ENCODE results near the gene LTA.

LTA gene, protein sequence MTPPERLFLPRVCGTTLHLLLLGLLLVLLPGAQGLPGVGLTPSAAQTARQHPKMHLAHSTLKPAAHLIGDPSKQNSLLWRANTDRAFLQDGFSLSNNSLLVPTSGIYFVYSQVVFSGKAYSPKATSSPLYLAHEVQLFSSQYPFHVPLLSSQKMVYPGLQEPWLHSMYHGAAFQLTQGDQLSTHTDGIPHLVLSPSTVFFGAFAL

DNA sequence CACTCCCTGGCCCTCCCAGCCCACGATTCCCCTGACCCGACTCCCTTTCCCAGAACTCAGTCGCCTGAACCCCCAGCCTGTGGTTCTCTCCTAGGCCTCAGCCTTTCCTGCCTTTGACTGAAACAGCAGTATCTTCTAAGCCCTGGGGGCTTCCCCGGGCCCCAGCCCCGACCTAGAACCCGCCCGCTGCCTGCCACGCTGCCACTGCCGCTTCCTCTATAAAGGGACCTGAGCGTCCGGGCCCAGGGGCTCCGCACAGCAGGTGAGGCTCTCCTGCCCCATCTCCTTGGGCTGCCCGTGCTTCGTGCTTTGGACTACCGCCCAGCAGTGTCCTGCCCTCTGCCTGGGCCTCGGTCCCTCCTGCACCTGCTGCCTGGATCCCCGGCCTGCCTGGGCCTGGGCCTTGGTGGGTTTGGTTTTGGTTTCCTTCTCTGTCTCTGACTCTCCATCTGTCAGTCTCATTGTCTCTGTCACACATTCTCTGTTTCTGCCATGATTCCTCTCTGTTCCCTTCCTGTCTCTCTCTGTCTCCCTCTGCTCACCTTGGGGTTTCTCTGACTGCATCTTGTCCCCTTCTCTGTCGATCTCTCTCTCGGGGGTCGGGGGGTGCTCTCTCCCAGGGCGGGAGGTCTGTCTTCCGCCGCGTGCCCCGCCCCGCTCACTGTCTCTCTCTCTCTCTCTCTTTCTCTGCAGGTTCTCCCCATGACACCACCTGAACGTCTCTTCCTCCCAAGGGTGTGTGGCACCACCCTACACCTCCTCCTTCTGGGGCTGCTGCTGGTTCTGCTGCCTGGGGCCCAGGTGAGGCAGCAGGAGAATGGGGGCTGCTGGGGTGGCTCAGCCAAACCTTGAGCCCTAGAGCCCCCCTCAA, at the start of gene LTA:
LTA (plus strand) TSS at position 249 of the 871 bp plus-strand sequence; CDS start at position 703, 454 bp downstream.
- no peak for DNase-seq (ENCODE audit: low spot score)

DNA sequence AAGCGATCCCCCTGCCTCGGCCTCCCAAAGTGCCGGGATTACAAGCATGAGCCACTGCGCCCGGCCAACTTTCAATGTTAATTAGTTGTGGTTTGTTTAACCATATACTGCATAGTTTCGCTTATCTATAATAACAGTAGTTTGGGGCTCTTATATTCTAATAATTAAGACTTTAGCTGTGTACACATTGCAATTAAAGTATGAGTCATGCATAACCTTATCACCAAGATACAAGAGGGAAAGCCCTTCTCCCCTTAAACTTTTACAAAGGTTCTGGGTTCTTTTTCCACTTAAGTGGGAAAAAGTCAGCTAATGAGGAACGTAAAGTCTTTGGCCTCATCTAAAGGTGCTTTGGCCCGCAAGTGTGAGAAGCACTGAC, 46.5 kb upstream of the LTA start:
- no peak for DNase-seq (ENCODE audit: low spot score)

DNA sequence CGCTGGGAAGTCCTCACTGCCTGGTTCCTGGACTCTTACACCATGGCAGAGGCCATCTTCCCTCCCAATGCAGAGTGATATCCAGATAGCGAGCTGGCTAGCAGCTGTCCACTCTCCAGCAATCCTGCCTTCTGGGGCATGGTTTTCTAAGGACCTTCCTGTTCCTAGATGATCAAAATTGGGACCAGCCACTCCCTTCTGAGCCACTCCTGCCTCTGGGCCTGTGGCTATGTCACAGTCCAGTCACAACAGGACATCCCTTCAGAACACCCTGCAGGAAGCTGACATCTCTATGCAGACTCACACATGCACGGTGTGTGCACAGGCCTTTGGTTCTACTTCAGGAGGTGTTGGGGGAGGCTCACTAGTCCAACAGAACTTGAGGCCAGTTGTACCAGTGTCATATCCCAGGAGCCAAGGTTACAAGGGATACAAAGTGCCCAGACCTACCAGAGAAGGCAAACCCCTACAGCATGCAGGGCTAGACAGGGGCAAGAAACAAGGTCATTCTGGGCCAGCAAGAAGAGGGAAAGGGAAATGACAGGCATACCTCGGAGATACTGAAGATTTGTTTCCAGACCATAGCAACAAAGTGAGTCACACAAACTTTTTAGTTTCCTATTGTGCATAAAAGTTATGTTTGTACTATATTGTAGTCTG, 46.0 kb upstream of the LTA start:
- DNase-seq (ENCODE audit: low spot score): no peak

DNA sequence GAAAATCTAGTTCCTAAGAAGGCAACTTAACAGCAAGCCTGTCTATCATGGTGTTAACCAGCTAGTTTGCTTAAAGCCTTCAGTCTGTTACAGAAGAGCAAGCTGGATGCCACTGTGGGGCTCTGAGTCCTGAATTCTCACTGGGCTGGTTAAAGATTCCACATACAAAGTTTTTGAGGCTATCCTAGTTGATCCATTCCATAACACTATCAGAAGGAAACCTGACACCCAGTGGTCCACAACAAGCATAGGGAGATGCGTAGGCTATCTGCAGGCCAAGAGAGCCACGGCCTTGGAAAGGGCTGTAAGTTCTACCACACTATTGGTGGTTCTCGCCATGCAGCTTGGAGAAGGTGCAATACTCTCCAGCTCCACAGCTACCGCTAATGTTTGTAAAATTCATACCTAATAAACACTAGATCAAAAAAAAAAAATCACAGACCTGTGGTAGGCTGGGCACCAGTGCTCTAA, 43.7 kb upstream of the LTA start:
- no peak for DNase-seq (ENCODE audit: low spot score)

DNA sequence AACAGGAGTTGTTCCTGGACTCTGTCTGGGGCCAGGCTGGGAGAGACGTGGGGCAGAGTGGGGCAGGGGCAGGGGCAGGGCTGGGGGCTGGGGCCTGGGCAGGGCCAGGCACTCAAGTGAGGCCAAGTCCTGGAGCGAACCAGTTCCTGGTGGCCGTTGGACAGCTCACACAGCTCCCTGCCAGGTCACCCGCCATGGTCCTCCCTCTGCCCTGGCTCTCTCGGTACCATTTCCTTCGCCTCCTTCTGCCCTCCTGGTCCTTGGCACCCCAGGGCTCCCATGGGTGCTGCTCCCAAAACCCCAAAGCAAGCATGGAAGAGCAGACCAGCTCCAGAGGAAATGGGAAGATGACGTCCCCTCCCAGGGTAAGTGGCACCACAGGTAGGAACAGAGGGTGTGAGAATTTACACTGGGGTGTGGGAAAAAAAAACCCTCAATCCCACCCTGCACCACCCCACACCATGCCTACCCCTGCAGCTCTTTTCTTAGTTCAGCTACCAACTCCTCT, 43.2 kb upstream of the LTA start, which contains the start of gene MCCD1:
MCCD1 (plus strand) TSS at position 142 of the 508 bp plus-strand sequence; CDS start at position 195, 53 bp downstream.
- no peak for DNase-seq (ENCODE audit: low spot score)

DNA sequence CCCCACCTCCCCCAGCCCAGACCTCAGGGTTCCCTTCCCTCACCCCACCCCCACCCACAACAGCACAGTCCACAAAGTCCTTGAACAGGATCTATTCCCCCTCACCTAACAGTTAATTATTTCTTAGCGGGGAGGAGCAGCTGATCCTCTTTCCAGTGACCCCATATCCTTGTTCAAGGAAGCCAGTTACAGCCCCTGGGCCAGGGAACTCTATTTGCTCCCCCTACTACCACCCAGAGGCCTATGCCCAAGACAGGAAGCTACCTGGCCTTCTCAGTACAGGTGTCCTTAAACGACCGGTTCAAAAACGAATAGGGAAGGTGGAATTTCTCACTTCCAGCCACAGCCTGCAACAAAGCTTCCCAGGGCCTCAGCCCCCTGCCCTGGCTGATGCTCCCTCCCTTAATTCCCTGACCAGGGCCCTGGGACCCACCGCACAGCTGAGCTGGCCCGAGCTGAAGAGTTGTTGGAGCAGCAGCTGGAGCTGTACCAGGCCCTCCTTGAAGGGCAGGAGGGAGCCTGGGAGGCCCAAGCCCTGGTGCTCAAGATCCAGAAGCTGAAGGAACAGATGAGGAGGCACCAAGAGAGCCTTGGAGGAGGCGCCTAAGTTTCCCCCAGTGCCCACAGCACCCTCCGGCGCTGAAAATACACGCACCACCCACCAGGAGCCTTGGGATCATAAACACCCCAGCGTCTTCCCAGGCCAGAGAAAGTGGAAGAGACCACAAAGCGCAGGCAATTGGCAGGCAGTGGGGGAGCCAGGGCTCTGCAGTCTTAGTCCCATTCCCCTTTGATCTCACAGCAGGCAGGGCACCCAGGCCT, 42.5 kb upstream of the LTA start:
- DNase-seq (ENCODE audit: low spot score): no peak

DNA sequence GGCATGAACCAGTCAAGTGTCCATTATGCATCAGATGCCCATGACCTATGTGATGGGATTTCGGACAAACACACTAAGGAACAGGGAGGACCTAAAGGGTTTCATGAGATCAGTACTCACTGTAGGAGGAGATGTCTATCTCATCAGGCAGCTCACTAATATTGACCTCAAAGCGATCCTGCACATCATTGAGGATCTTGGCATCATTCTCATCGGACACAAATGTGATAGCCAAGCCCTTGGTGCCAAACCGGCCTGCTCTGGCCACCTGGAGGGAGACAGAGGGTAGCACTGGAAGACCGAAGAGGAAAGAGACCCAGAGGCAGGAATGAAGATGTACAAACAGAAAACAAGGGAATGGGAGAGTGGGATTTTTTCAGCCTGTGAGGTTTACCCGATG, 41.4 kb upstream of the LTA start:
- DNase-seq (ENCODE audit: low spot score): no peak

DNA sequence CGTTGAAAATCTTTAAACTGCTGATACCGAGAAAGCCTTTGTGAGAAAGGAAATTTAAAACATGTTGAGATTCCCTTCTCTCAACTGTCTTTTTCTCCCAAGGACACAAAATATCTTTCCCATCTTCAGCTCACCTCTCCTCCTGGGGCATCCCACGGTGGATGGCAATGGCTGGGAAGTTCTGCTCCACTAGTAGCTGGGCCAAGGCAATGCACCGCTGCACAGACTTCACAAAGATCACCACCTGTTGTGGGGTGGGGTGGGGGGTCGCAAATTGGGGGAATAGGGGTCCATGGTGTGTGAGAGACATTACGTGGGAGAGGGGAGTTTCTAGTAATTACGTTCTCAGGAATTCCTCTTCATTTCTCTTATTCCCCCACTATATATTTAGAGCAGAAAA, 40.9 kb upstream of the LTA start:
- no peak for DNase-seq (ENCODE audit: low spot score)

DNA sequence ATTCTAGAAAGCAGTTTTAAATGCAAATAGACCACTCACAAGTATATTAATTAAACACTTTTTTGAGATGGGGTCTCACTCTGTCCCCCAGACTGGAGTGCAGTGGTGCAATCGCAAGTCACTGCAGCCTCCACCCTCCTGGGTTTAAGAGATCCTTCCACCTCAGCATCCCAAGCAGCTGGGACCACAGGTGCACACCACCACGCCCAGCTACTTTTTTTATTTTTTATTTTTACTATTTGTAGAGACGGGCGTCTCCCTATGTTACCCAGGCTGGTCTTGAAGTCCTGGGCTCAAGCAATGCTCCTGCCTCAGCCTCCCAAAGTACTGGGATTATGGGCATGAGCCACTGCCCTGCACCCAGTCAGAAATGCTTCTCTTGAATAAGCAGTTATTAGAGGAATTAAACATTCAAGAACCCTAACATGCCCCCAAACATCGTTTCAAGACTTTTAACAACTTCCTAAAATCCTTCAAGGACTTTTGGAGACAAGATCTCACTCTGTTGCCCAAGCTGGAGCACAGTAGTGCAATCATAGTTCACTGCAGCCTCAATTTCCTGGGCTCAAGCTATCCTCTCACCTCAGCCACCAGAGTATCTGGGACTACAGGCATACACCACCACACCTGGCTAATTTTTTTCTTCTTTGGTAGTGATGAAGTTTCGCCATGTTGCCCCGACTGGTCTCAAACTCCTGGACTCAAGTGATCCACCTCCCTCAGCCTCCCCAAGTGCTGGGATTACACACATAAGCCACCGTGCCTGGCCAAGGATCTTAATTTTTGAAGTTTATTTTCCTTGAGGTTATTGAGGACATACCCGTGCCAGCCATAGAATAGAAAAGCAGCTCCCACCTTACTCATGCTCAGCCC, 40.1 kb upstream of the LTA start:
- no peak for DNase-seq (ENCODE audit: low spot score)

DNA sequence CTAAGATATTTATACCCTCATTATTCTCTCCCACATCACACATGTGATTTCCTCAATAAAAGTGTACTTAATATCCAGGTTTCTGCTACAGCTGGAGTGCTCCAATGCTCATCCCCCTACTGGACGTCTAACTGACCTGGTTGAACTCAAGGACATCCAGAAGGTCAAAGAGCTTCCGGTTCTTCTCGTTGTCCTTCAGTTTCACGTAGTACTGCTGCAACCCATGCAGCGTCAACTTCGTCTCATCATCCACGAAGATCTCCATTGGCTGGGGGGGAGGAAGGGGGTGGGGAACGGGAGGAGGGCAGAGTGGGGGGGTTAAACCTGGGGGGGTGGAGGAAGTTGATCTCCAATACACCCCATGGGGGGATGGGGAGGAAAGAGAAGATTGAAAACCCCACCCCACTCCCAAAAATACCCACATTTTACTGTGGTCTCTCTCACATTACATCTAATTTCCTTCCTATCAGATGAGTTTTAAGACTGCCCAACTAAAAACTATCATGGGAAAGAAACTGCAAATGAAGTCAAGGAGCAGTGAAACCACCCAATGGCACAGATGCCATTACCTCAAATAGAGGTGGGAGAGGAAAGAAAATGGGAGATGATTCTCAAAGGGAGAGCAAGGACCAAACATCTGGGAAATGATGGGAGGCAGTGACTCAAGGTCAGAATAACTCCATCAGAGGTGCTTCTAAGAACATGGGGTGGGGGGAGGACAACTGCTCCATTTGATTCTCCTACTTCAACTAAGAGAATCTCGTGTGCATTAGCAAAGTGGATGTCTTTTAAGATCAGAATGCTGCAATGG, 39.2 kb upstream of the LTA start:
- DNase-seq (ENCODE audit: low spot score): no peak

DNA sequence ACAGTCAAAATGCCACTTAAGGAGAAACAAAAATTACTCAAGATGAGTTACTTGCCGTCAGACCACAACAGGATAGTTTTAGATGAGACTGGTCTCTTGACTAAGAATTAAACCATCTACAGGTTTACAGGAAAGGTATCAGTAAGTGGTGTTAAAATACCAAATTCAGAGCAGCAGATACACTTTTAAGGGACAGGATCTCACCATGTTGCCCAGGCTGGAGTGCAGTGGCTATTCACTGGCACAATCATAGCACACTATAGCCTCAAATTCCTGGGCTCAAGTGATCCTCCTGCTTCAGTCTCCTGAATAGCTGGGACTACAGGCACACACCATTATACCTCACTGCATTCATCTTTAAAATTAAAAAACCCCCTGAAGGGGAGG, 38.6 kb upstream of the LTA start:
- no peak for DNase-seq (ENCODE audit: low spot score)

DNA sequence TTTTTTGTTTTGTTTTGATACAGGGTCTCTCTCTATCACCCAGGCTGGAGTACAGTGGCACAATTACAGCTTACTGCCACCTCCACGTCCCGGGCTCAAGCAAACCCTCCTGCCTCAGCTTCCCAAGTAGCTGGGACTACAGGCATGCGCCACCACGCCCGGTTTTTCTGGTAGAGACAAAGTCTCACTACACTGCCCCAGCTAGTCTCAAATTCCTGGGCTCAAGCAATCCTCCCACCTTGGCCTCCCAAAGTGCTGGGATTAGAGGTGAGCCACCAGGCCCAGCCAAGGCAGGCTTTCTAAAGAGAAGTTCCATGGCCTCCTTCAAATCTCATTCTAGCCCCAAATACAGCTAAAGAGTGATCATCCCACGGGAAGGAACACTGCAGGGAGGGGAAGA, 38.1 kb upstream of the LTA start:
- no peak for DNase-seq (ENCODE audit: low spot score)

DNA sequence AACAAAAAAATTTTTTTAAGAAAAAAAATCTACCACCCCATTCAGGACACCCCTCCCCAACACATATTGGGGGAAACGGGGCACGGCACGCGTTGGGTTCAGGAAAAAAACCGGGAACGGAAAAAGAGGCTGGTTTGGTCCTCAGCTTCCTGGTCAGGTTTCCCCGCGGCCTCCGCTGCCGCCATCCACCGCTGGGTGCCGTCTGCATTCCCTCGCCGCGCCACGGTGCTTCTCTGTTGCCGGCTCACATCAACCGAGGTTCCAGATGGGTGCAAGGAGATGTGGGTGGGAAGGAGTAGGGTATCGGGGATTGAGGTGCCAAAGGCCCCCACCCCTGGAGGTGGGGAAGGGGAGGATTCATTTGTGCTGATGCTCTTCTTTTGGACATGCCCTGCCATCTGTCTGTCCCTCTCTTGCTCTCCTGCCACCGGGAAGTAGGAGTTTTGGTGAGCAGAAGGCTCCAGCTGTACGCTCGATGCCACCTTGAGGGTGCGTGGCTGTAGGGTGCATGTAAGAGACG, 37.5 kb upstream of the LTA start:
- DNase-seq (ENCODE audit: low spot score): no peak

DNA sequence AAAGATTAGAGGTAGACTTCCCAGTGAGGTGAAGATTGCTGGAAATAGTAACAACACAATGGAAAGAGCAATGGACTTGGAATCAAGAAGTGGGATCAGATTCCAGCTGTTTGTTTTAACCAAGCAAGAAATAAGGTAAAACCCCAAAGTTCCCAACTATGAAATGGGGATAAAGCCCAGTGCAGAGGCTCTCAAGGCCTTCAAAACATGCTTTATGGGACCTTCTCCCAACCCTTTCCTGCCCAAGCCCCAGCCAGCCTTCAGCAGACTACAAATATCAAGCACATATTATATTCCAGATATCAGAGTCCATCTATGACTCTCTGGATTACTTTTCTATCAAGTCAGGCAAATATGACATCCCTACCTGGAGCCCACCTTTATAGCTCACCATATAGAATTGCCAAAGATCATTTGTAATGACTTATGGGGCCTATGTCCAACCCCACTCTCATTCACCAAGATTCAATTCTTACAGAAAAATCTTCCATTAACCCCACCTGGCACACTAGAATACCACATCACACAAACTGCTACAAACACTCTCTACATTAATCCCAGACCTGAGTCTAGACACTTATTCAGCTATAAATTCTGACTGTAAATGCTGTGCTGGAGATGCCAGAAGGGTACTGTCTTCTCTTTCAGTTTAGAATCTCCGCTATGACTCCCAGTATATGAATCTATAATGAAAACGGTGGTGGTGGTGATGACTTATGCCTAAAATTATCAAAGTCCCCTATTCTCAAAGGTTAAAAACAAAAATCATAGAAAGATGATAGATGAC, 36.4 kb upstream of the LTA start:
- DNase-seq (ENCODE audit: low spot score): no peak

DNA sequence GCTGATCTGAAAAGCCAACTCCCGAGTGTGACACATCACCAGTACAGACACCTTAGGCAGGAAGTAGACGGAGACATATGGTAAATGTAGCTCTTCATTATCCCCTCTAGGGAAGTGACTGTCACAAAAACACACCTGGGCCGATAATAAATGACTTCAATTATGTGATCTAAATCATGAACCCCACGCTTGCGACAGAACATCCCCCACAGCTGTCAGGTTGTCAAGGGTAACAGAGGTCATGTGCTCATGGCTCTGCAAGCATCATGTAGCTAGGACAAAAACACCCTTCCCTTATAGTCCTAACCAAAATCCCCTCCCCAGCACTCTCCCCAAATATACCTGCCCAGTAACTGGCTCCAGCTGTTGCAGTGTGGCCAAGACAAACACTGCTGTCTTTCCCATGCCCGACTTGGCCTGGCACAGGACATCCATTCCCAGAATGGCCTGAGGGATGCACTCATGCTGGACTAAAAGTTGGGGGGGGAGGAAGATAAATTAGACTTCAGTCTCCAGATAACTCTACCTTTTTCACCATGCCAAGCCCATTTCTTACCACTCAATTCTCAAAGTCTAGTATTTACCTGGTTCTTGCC, 33.2 kb upstream of the LTA start:
- DNase-seq (ENCODE audit: low spot score): no peak

DNA sequence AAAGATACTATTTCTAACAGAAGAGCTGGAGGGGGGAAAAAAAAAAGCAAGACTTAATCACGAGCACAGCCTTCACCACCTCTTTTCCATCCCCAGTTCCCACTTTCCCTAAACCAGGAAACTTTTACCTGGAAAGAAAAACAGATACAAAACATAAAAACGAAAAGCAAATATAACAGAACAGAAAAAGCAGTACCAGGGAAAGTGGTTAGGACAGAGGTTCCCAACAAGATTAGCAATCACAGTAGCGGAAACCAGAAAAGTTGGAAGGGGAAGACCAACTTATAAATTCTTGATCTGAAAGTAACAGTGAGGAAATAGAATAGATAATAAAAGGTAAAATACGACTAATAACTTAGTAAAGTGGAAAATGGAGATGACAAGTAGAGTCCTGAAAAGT, 31.4 kb upstream of the LTA start:
- no peak for DNase-seq (ENCODE audit: low spot score)

DNA sequence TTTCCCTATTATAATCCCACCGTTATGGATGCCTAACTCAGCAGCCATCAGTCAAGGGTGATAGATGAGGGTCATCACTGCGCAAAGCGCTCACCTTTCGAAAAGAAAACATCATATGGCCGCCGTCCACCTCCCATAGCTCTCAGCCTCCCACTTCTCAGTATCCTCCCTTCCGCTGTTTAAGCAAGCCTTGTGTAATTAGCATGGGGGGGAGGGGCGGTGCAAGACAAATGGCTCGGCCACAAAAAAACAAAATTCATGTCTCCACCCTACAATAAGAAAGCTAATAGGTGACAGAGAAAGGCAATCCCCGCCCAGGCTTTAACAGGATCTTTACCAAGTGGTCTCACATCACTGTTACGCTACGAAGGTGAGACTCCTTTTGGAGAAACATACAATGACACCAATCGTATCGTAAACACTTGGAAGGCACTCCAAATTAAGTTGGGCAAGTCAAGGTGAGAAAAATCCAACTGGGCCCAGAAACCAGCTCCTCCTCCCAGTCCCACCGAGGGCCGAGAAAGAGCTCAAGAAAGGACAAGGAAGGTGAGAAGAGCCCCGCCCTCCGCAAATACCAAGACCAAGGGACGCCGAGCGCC, 30.9 kb upstream of the LTA start:
- DNase-seq (ENCODE audit: low spot score): peak; percentile 68

Measured in RKO (cell line).